Astrocyte (in vitro differentiated cells and primary cell): ENCODE results near the gene IGSF21. TPM values are rescaled to one million over a fixed set of nuclear protein-coding genes. Genes with fewer than 3 reads are reported as not detected.
"Not testable (repeated sequence)": the region's sequence is repeated elsewhere in the genome, so short reads cannot be mapped to it uniquely, and the experiment has no call there.

Experiments
- DNase-seq: peaks from one replicate; pipeline ENCODE4 v3.0.0-alpha.2; 2010; ENCODE audit warnings: low read depth
- FAIRE-seq: peaks from 2 replicates; lab custom pipeline; 2011; peaks lifted over from hg19 to GRCh38; lab: Jason Lieb, UNC
- H2AFZ ChIP-seq: 2 replicates; pipeline ENCODE4 v1.6.0; 2012; ENCODE audit warnings: low read depth, low read length, inconsistent platforms
- H3K27ac ChIP-seq: 2 replicates; pipeline ENCODE4 v1.5.1; 2011; ENCODE audit warnings: low read depth, low read length, inconsistent platforms
- H3K27me3 ChIP-seq: 2 replicates; pipeline ENCODE4 v1.6.0; 2011; ENCODE audit warnings: low read length, inconsistent platforms; ENCODE audit not compliant: insufficient read depth
- H3K36me3 ChIP-seq: 2 replicates; pipeline ENCODE4 v1.5.1; 2011; ENCODE audit warnings: low read length, inconsistent platforms; ENCODE audit not compliant: insufficient read depth
- H3K4me1 ChIP-seq: 2 replicates; pipeline ENCODE4 v1.5.1; 2011; ENCODE audit warnings: low read length, inconsistent platforms; ENCODE audit not compliant: insufficient read depth
- H3K4me2 ChIP-seq: 2 replicates; pipeline ENCODE4 v1.6.0; 2012; ENCODE audit warnings: low read length, inconsistent platforms
- H3K4me3 ChIP-seq: 2 replicates; pipeline ENCODE4 v1.5.1; 2011; ENCODE audit warnings: low read depth, mild to moderate bottlenecking, low read length, inconsistent platforms; ENCODE audit not compliant: insufficient read depth
- H3K79me2 ChIP-seq: 2 replicates; pipeline ENCODE4 v1.6.0; 2012; ENCODE audit warnings: mild to moderate bottlenecking, low read length, inconsistent platforms; ENCODE audit not compliant: insufficient read depth
- H3K9ac ChIP-seq: 2 replicates; pipeline ENCODE4 v1.6.0; 2012; ENCODE audit warnings: mild to moderate bottlenecking, low read length, inconsistent platforms
- H3K9me3 ChIP-seq: 2 replicates; pipeline ENCODE4 v1.5.1; 2012; ENCODE audit warnings: low read depth, mild to moderate bottlenecking, low read length, inconsistent platforms; ENCODE audit not compliant: insufficient read depth
- H4K20me1 ChIP-seq: 2 replicates; pipeline ENCODE4 v1.6.0; 2012; ENCODE audit warnings: low read length, inconsistent platforms; ENCODE audit not compliant: insufficient read depth
- H3K27ac Mint-ChIP-seq: one replicate; pipeline ENCODE4 v1.8.0; 2021; ENCODE audit warnings: mild to moderate bottlenecking, mixed read lengths; ENCODE audit not compliant: unreplicated experiment
- H3K27me3 Mint-ChIP-seq: one replicate; pipeline ENCODE4 v1.8.0; 2021; ENCODE audit warnings: low read depth, mixed read lengths; ENCODE audit not compliant: unreplicated experiment
- H3K36me3 Mint-ChIP-seq: one replicate; pipeline ENCODE4 v1.8.0; 2021; ENCODE audit warnings: low read depth, mixed read lengths; ENCODE audit not compliant: unreplicated experiment
- H3K4me1 Mint-ChIP-seq: one replicate; pipeline ENCODE4 v1.8.0; 2021; ENCODE audit warnings: low read depth, mixed read lengths; ENCODE audit not compliant: unreplicated experiment
- H3K4me3 Mint-ChIP-seq: one replicate; pipeline ENCODE4 v1.8.0; 2021; ENCODE audit warnings: mild to moderate bottlenecking, moderate library complexity, mixed read lengths; ENCODE audit not compliant: unreplicated experiment
- H3K9me3 Mint-ChIP-seq: one replicate; pipeline ENCODE4 v1.8.0; 2021; ENCODE audit warnings: mild to moderate bottlenecking, mixed read lengths; ENCODE audit not compliant: unreplicated experiment
- CTCF ChIP-seq: IDR thresholded peaks from 2 replicates; pipeline ENCODE4 v1.5.1; 2011; ENCODE audit warnings: low read depth, mild to moderate bottlenecking, inconsistent platforms, low read length, moderate library complexity; ENCODE audit not compliant: insufficient read depth
- EZH2 ChIP-seq: IDR thresholded peaks from 2 replicates; pipeline ENCODE4 v1.6.1; 2012; ENCODE audit warnings: mild to moderate bottlenecking, low read length, inconsistent platforms; ENCODE audit not compliant: insufficient read depth
- total RNA-seq: library from RNA; stranded (reverse); gene quantifications from 2 replicates; pipeline ENCODE4 v1.2.1, GENCODE V29; 2021

IGSF21 gene
- total RNA-seq, 1 donor from 2014 or later: not detected

GRCh38 chr1:18160290-18160942, 52.8 kb downstream of the IGSF21 start:
- H3K27me3 Mint-ChIP-seq: peaks cover 65% of the 10 kb centered on the region
- TF ChIP-seq EZH2: no peak
- no peak for TF ChIP-seq CTCF
- H3K4me1 Mint-ChIP-seq: no peaks in the 10 kb centered on the region
- Histone ChIP-seq H3K79me2 (no peaks in the 10 kb centered on the region), H3K36me3 (no peaks in the 10 kb centered on the region), H3K27ac (no peak overlapping the region), H3K4me3 (no peak overlapping the region), H4K20me1 (no peaks in the 10 kb centered on the region), H3K27me3 (peaks cover 2% of the 10 kb centered on the region), H2AFZ (no peak overlapping the region), H3K9ac (no peak overlapping the region), H3K9me3 (no peaks in the 10 kb centered on the region), H3K4me1 (no peaks in the 10 kb centered on the region), H3K4me2 (no peak overlapping the region)
- H3K9me3 Mint-ChIP-seq: no peaks in the 10 kb centered on the region
- no peak overlapping the region for H3K27ac Mint-ChIP-seq
- H3K36me3 Mint-ChIP-seq: no peaks in the 10 kb centered on the region
- DNase-seq: no peak
- H3K4me3 Mint-ChIP-seq: no peak overlapping the region
- FAIRE-seq: no peak

DNA sequence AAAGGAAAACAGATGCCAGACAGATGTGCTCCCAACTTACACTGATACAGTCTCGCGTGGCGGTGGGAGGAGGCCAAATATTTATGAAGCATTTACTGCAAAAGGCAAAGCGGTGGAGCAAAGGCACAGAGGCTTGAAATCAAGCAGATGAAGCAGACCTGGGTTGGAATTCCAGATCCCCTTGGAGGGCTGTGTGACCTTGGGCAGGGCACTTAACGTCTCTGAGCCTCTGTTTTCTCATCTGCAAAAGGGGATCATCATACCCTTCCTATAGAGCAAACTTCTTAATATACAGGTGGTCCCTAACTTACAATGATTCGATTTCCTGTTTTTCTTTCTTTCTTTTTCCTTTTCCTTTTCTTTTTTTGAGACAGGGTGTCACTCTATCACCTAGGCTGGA, 54.1 kb downstream of the IGSF21 start:
- peaks cover 3% of the 10 kb centered on the region for H3K4me1 Mint-ChIP-seq
- no peaks in the 10 kb centered on the region for H3K4me1 ChIP-seq
- no peak for DNase-seq
- H3K79me2 ChIP-seq: no peaks in the 10 kb centered on the region
- H3K9me3 Mint-ChIP-seq: peaks cover 2% of the 10 kb centered on the region
- H3K27me3 Mint-ChIP-seq: peaks cover 61% of the 10 kb centered on the region
- no peak overlapping the region for H3K9ac ChIP-seq
- no peak overlapping the region for H3K4me2 ChIP-seq
- H3K9me3 ChIP-seq: no peaks in the 10 kb centered on the region
- no peak for FAIRE-seq
- no peak overlapping the region for H3K27ac ChIP-seq
- peaks cover 2% of the 10 kb centered on the region for H3K27me3 ChIP-seq
- H2AFZ ChIP-seq: no peak overlapping the region
- H3K36me3 ChIP-seq: no peaks in the 10 kb centered on the region
- no peak overlapping the region for H3K27ac Mint-ChIP-seq
- no peaks in the 10 kb centered on the region for H4K20me1 ChIP-seq
- TF ChIP-seq CTCF: no peak
- TF ChIP-seq EZH2: no peak
- H3K4me3 Mint-ChIP-seq: no peak overlapping the region
- no peaks in the 10 kb centered on the region for H3K36me3 Mint-ChIP-seq
- no peak overlapping the region for H3K4me3 ChIP-seq

DNA sequence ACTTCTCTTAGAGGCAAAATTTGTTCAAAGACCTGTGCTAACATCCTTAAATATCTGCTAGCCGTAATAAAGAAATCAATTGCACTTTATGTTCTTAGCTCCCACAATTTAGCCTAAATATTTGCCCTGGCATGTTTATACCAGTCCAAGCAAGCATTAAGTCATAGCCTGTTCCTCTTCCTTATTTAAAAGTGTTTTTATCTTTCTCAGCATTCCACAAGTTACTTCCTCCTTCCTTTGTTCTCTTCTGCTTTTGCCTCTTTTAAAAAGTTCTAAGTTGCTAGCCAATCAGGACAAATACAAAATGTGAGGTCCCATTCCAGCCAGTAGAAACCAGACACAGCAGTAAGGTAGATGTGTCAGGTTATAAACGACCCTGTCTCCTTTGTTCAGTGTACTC, 58.0 kb downstream of the IGSF21 start:
- not testable (repeated sequence) for H3K79me2 ChIP-seq, DNase-seq, H3K9me3 ChIP-seq, FAIRE-seq, H3K27ac ChIP-seq, H3K27ac Mint-ChIP-seq, H3K27me3 ChIP-seq, H3K36me3 ChIP-seq, H3K4me3 Mint-ChIP-seq, H4K20me1 ChIP-seq, H3K9me3 Mint-ChIP-seq, H3K4me1 Mint-ChIP-seq, H3K4me3 ChIP-seq, H3K9ac ChIP-seq, H3K36me3 Mint-ChIP-seq, H3K4me1 ChIP-seq, H3K4me2 ChIP-seq, H2AFZ ChIP-seq
- peaks cover 62% of the 10 kb centered on the region for H3K27me3 Mint-ChIP-seq
